Epidermal melanocyte (primary cell): ENCODE data around the gene SPCS1.
"Not testable (repeated sequence)": the region's sequence is repeated elsewhere in the genome, so short reads cannot be mapped to it uniquely, and the experiment has no call there.

ENCODE experiments used
- DNase-seq: peaks from one replicate; pipeline ENCODE4 v3.0.0; 2011; ENCODE audit warnings: low spot score; ENCODE audit not compliant: insufficient read length

SPCS1 gene

GRCh38 chr3:52705688-52706686, at the start of gene SPCS1, which contains the start of gene GLT8D1:
Gene SPCS1, plus strand, starts transcription at chr3:52706106. Its CDS starts 141 bp downstream, at chr3:52706247.
Gene GLT8D1, minus strand, starts transcription at chr3:52705791. Its CDS starts 5,331 bp downstream, at chr3:52700460.
- DNase-seq, result peak; percentile 83

DNA sequence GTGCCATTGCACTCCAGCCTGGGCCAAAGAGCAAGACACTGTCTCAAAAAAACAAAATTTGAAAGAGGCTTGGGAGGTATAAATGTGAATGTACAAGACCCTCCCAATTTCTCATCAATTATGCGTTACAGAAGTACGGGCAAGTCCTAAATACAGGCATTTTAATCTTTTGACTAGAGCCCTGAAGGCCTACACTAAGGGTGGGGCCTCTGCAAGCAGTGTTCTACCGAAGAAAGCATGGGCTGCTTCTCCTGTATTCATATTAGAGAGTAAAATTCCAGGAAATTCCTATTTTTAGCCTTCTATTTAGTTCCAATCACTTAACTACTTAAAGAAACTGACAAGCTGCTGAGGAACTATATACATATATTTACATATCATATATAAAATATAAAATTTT, 45.9 kb upstream of the SPCS1 start:
- no peak for DNase-seq

DNA sequence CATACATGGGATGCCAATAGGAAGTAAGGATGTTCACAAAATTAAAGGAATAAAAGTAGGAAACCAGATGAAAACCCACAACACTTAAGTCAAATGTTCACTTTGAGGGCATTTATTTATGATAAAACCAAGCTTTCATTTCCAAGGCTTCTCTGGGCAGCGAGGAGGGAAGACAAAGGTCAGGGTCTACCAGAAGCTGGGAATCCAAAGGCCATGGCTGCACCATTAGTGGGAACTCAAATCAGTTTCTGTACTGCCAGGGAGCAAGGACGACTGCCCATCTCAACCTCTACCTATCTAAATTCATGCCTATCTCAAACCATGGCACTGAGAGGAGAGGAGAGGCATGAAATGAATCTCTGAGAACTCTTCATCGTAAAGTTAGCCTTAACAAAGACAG, 42.8 kb upstream of the SPCS1 start:
- DNase-seq, result no peak

GRCh38 chr3:52670621-52671521, 35.0 kb upstream of the SPCS1 start:
- DNase-seq, result peak; percentile 50

GRCh38 chr3:52671676-52672075, 34.2 kb upstream of the SPCS1 start:
- no peak for DNase-seq

DNA sequence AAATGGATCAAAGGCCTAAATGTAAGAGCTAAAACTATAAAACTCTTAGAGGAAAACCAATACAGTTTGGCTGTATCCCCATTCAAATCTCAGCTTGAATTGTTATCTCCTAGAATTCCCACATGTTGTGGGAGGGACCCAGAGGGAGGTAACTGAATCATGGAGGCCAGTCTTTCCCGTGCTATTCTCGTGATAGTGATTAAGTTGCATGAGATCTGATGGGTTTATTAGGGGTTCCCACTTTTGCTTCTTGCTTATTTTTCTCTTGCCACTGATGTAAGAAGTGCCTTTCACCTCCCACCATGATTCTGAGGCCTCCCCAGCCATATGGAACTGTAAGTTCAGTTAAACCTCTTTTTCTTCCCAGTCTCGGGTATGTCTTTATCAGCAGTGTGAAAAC, 29.7 kb upstream of the SPCS1 start:
- DNase-seq, result not testable (repeated sequence)

DNA sequence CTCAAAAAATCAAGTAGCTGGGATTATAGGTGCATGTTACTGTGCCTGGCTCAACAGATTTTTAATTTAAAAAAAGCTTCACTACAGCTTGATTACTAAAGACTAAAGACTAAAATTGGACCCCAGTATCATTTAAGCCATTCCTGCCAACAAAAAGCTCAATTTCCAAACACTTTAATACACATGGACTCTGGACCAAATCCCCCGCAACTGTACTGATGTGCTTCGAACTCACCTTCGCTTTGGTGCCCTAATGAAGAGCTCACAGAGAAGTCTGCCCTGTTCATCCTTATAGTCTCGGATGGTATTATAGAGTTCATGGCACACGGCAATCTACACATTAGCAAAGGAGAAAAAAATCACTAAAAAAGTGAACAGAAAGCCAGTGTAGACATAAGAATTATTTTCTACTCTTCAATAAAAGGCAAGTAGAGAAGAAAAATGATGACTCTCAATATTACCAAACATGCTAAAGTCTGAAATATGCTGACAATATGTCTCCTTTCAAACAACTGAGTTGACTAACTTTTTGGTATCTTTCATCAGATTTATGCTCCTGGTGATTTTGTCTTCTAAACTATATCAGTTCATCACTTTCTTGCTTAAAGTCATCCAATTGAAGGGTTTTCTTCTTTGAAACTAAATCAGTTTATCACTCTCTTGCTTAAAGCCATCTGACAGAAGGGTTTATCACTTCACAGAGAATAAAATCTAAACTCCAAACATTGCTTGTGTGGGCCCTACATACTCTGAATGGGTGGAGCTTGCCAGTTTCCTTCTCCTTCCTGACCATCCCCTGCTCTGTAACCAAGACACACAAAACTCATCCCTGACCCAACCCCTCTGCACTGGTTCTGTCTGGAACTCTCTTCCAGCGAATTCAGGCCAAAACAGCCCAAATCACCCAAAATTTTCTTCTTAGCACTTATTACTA, 27.4 kb upstream of the SPCS1 start:
- no peak for DNase-seq

DNA sequence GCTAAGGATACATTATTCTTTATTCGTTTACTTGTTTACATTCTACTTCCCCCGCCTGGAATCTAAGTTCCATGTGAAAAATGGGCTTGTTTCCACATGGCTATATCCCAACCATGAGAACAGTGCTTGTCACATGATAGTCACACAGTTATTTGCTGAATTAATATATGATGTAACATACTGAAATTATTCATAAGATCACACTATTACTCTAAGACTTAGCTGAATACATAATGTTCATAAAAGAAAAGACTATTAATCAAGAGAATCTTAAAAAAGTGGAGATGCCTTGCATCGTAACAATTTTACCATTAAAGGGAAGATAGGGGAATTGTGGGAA, 26.7 kb upstream of the SPCS1 start:
- DNase-seq, result peak; percentile 25

DNA sequence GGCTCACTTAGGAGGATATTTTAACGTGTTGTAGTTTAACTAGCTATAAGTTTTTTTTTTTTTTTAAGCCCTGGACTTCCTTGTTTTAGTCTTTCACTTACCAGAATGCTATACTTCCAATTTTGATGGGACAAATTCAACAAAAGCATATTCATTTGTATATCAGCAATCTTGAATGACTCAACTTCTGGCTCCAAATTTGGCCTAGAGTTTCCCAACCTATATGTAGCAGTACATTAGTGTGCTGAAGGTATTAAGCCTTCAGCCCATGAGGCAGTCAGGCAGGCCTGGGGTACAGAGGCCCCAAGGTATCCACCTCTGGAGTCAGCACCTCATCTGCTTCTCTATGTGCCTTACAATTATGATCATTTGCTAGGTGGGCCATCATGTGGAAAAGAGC, 26.1 kb upstream of the SPCS1 start:
- no peak for DNase-seq

GRCh38 chr3:52681596-52681995, 24.3 kb upstream of the SPCS1 start:
- DNase-seq, result no peak

GRCh38 chr3:52682016-52682415, 23.9 kb upstream of the SPCS1 start:
- peak; percentile 37 for DNase-seq

GRCh38 chr3:52683611-52684010, 22.3 kb upstream of the SPCS1 start:
- DNase-seq, result no peak

DNA sequence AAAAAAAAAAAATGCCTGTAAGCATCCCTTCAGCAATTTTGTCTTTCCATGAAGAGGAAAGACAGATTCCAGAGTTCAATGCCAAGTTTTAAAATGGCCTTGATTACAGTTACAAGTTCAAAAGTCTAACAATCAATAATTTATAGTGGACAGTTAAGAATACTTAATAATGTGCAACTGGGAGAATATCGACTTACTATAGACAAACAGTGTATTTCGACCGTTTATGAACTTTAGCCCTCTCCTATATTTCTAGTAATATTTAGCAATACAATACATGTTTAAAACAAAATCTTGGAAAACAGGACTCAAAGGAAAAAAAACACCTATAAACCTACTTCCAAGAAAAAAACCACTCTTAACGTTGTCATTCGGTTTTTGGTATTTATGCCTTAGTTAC, 21.7 kb upstream of the SPCS1 start:
- DNase-seq, result no peak

- peak; percentile 80 for DNase-seq
Observed at GRCh38 chr3:52685285-52685708, 20.6 kb upstream of the SPCS1 start.

- peak; percentile 91 for DNase-seq
Observed at GRCh38 chr3:52685709-52686691, 19.9 kb upstream of the SPCS1 start, which contains the start of the genes GNL3 and PBRM1. Gene GNL3, plus strand, starts transcription at chr3:52686032. Its CDS starts 61 bp downstream, at chr3:52686093. Gene PBRM1, minus strand, starts transcription at chr3:52685913.

- no peak for DNase-seq
Observed at GRCh38 chr3:52688266-52688665, 17.6 kb upstream of the SPCS1 start.

DNA sequence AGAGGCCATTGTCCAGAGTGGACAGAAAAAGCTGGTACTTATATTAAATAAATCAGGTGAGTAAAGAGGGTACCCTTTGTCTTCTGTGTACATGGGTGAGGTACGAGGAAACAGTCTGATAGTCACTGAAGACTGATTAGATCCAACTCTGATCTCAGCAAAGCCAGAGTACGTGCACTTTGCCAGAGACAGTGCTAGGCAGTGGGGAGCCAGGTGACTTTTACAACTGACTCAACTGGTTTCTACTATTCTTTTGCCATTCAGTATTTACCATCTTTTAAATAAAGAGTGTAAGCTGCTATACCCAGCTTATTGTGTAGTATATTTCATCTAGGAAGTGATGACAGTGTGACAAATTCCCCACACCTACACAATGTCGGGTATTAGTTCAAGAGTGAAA, 16.8 kb upstream of the SPCS1 start:
- no peak for DNase-seq

- no peak for DNase-seq
Observed at GRCh38 chr3:52690560-52690959, 15.3 kb upstream of the SPCS1 start.

DNA sequence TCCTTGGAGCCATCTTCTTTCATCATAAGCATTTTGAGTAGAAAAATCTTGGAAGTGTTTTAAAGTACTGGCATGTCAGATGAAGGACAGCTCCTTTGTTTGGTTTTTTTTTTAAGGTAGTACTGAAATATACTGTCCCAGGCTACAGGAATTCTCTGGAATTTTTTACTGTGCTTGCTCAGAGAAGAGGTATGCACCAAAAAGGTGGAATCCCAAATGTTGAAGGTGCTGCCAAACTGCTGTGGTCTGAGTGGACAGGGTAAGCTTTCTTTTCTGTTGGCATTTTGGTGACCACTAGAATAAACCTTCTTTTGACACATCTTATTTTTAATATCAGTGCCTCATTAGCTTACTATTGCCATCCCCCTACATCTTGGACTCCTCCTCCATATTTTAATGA, 12.8 kb upstream of the SPCS1 start:
- no peak for DNase-seq
